HG03460 (cell line): ENCODE data around the gene ALG14.
"Not testable (repeated sequence)": the region's sequence is repeated elsewhere in the genome, so short reads cannot be mapped to it uniquely, and the experiment has no call there.

Experiments
- ATAC-seq: cut with Tn5 transposase; IDR thresholded peaks from one replicate; pipeline ENCODE4 v1.9.1; 2021; ENCODE audit not compliant: unreplicated experiment

The ALG14 gene

DNA sequence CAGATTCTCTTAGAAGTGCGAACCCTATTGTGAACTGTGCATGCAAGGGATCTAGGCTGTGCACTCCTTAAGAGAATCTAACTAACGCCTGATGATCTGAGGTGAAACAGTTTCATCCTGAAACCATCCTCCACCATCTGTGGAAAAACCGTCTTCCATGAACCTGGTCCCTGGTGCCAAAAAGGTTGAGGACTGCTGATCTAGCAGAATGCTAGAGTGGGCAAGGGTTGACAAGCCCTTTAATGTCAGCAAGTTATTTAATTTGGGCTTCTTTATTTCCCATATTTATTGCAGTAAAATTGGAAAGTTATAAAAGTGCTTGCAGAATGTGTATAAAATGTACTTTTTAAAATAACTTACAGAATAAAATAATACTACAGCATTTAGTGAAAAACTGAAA is 26.4 kb downstream of the ALG14 start:
- no peak for ATAC-seq

DNA sequence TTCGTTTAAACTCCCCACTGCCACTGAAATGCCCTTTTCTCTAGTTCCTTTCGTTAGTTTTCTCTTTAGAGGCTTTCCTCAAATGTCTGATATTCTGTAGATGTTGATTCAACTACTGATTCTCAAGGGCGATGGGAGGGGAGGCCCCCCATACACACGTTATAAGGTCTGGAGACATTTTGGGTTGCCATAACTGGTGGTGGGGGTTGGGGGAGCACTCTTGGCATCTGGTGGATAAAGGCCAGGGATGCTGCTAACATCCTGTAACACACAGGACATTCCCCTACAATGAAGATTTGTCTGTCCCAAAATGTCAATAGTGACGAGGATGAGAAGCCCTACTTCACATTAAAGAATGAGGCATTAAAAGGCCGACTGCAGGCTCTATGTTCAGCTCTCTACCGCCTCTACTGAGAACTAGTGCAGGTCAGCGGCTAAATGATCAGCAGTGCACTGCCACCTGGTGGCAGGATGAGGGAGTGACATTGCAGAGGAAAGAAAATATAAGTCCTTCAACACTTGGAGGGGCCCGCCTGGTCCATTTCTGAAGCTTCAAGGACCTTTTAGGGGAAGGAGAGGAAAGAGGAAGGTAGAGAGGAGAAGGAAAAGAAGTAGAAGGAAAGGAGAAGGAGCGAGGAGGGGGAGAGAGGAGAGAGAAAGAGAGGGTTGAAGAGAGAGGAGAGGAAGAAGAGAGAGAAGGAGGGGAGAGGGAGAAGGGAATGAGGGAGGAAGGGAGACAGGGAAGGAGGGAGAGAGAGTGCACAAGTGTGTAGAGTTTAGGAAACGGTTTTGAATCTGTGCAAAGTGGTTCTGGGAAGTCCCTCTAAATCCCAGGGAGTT is 29.4 kb downstream of the ALG14 start:
- peak; percentile 92 for ATAC-seq

DNA sequence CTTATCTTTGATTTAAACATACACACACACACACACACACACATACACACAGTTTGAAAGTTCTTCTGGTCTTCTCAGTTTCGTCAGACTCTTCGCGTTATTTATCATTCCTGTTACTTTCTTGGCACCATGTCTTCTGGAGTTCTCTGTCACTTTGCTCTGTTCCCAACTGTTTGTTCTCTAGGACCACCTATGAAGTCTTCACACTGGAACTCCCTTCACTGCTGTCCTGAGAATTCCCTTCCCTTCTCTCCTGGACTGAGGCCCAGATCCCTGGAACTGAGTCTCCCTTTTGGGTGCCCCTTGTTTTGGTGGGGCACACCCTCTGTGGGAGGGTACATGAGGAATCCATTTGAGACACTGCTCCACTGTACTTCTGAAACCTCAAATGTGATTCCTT is 30.5 kb downstream of the ALG14 start:
- no peak for ATAC-seq

DNA sequence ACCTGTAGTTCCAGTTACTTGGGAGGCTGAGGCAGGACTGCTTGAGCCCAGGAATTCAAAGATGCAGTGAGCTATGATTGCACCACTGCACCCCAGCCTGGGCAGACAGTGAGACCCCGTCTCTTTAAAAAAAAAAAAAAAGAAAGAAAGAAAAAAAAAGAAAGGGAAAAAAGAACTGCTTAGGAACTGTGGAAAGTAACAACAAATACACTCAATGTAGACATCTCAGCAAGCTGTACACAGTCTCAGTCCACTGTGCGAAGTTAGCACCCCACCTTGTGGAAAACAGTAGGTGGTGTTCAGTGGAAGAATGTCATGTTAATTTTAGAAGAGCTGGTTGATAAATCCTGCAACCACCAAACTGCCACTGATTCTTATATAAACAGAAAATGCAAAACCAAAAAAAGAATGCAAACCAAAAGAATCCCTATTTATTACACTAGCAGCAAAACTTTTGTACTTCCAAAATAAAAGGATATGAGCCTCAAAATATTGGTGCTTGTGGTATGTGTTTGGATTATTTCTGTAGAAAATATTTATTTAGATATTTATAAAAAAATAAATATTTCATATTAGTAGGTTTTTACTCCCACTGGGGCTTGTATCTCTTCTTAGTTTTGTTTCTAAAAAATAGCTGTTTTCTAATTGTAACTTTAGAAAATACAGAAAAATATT is 31.1 kb downstream of the ALG14 start:
- peak; percentile 48 for ATAC-seq

DNA sequence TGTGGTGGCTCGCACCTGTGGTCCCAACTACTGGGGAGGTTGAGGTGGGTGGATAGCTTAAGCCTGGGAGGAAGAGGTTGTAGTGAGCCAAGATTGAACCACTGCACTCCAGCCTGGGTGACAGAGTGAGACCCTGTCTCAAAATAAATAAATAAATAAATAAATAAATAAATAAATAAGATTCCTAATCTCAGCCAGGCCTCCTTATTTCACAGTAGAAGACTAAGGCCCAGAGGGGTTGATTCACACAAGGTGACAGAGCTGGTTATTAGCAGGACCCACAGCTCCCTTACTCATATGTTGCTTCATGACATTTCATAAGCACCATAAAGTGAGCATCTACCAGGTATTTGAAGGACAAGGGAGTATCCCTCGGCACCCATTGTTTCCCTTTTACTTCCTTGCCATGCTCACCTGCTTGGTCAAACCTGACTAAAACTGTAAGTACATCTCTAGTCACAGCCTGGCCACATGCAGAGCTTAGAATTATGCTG is 32.7 kb downstream of the ALG14 start:
- ATAC-seq, result no peak

DNA sequence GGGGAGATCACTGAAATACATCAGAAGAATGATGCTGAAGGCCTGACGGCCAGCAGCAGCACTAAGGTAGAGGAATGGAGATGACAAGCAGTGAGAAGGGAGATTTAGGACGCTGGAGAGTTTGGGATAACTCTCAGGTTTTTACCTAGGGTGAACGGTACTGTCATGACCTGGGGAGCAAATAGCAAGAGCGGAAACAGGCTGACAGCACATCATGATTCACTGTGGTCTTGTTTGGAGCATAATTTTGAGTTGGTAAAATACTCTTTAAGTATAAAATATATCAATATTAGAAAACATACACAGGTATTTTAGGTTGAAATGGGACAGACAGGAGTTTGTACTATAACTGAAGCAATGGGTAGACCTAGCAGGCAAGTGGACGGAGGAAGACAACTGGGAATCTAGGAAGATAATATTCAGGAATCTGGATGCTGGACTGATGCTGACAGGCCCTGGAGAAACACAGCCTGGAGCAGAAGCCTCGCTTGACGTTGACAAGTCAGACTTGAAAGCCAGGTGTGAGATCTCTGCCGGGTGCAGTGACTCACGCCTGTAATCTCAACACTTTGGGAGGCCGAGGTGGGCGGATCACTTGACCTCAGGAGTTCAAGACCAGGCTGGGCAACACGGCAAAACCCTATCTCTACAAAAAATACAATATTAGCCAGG is 33.3 kb downstream of the ALG14 start:
- ATAC-seq, result no peak

DNA sequence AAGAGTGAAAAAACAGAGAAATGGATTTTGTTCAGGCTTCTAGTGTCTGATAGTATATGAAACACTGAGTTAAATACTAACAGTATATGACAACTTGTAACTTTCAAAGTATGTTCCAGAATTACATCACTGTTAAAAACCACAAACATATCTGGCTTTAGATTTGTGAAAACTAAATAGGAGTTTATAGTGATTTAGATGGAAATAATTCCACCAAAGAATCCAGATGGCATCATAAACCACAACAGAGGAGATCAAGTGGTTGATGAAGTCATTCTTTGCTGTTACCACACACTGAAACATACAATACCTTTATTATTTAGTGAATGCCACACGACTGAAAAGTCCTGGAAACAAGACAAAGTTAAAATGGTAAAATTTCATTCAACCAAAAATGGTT is 37.2 kb downstream of the ALG14 start:
- no peak for ATAC-seq

DNA sequence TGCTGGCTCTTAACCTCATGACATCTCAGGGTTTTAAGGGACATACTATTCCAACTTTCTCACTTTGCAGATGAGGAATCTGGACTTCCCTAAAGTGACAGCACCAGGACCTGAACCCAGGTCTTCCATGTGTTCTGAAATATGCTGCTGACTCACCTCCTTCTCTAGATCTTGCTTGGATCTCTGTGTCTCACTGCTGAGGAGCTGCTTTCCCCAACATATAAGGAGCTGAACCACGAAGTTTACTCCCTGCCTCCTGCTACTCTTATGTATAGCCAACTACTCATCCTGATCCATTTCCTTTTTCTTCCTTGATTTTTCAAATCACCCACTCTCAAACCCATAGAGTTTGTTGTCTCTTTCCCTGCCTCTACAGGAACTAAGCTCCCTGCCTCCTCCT is 38.2 kb downstream of the ALG14 start:
- no peak for ATAC-seq

DNA sequence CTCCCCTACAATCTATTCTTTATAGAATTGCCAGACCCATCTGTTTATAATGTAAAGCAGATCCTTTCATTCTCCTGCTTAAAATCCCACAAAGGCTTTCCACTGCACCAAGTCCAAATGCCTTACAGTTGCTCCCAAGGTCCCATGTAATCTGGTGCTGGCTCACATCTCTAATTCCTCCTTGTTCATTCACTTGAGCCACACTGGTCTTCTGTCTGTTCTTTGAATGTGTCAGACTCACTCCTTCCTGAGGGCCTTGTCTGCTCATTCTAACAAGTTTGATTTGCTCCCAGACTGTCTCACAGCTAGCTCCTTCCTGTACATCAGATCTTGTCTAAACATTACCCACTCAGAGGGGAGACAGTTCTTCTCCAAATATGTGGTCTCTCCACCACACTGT is 38.9 kb downstream of the ALG14 start:
- ATAC-seq, result no peak

DNA sequence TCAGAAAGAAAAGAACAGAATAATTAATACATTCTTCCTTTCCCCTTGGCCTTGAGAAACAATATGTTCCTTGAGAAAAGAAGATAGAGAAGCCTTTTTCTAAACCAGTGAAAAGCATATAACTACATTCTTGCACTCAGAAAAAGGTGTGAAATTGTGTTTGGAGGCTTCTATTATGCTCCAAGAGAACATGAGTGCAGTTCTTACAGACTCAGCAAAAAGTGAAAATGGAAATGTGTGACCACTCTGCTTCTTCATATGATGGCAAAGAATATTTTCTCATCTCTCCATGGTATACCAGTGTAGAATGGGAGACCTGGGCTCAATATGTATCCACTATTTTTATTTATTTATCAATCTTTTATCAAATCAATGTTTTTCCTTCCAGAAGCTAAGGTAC is 43.2 kb downstream of the ALG14 start:
- ATAC-seq, result no peak

DNA sequence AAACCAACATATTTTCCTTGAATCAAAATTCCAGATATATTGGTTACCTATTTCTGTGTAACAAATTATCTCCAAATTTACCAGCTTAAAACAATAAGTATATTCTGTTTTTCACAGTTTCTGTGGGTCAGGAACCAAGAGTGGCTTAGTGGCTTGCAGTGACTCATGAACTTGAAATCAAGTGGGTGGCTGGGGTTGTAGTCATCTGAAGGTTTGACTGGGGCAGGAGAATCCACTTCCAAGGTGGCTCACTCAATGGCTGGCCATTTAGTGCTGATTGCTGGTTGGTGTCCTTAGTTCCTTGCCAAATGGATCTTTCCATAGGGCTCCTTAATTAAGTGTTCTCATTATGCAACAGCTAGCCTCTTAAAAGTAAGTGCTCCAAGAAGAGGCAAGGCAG is 43.8 kb downstream of the ALG14 start:
- no peak for ATAC-seq

DNA sequence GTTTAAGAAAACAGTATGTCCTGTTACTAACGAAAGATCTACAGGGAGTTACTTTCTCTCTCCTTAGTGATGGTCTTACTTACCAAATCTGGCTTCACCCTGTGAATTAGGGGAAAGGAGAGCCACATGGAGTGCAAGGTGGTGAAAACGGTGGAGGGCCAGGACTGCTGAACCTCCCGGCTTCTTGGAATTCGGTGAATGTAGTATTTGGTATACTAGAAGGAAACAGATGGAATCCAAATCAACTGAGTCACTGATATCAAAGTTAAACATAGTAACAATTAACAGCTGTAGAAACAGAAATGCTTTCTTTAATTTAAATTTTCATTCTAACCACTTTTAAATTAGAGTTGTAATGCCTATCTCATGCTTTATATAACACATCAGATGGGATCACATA is 45.7 kb downstream of the ALG14 start:
- ATAC-seq, result no peak

DNA sequence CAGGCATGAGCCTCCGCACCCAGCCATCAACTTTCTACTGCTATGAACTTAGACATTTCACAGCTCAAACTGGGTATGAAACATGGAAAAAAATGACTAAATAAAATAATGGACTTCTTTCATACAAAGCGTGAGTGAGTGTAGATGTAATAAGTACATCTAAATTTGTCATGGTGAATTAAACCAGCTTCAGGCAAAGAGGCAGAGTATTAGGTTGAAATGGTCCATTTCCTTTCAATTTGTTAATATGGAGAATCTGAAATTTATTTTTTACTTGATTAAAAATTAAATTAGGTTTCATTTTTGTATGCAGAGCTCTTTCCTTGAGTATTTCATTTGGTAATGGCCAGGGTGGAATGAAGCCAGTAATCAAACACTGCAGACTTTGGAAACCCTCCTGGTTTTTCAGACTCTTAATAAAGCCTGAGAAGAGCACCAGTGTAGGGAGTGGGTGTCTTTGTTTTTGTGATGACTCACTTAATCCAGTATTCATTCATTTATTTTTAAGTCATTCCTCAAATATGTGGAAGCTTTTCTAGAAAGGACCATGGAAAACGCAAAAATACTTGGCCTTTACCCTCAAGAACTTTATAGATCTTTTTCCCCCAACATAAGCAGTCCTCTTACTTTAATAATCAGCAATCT is 49.2 kb downstream of the ALG14 start:
- ATAC-seq, result no peak

DNA sequence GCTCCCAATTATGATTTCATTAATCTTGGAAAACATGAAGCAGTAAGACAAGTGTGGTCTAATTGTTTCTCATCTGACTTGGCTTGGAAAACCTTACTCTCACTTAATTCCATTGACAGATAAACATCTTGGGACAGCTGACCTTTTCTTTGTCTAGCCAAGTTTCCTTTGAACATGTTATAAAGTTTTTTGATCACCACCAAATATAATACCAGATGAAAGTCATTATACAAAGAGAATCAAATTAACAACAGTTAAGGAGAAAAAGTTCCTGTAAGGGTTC is 50.2 kb downstream of the ALG14 start:
- no peak for ATAC-seq

DNA sequence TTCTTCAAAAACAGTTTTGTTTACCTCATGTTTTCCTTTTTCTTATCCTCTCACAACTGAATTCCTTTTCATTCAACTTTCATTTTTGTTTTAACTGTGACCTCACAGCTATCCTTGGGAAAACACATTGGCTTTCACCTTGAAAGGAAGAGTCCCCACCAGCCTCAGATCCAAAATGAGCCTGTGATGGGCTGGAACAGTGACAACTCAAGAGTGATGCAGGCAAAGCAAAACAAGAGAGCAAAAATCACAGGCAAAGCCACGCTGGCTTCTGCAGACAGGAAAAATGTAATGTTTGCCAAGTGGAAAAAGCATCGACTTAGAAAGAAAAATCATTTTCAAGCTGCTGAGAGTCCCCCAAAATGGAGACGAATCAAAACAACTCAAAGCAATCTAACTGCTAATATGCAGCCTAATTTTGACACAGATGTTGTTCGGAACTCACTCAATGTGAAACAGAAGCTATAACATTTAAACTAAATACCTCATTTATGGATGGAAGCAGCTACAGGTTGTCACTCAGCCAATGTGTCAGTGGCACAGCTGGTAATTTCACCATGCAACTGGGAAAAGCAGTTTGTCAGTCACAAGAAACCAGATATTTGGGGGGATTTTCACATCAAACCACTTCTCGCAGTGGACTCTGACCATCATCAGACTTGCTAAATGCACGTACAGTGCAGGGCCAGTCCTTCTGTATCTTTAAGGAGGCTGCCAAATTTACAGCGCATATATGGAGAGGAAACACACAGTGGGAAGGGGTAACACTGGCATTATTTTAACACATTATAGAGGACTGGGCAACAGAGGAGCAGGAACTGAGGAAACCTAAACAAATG is 50.7 kb downstream of the ALG14 start:
- no peak for ATAC-seq

DNA sequence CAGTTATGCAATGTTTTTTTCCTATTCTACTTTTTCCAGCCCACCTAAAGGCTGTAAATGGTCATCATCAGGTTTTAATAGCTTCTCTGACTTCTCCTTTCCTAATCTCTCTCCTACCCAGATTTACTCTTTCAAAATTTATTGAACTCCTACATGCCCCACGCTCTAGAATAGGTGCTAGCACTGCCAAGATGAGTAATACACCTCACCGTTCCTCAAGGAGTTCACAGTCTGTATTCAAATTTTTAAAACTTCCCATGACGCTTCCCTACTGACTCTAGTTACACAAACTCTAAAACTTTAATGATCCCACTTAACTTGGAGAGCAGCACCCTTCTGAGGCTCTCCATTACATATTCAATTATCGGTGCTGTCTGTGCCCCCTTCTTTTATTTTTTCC is 51.6 kb downstream of the ALG14 start:
- ATAC-seq, result no peak

DNA sequence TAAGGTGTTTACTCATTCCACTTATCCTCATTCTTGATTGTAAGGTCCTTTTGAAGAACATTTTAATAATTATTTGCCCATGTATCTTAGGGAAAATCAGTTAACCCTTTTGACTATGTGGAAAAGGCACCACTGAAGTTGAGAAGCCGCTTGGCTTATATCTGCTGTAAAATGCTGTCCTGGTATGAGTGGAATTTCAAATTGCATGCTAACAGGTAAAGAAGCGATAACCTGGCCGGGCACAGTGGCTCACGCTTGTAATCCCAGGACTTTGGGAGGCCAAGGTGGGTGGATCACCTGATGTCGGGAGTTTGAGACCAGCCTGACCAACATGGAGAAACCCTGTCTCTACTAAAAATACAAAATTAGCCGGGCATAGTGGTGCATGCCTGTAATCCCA is 53.3 kb downstream of the ALG14 start:
- ATAC-seq, result not testable (repeated sequence)

DNA sequence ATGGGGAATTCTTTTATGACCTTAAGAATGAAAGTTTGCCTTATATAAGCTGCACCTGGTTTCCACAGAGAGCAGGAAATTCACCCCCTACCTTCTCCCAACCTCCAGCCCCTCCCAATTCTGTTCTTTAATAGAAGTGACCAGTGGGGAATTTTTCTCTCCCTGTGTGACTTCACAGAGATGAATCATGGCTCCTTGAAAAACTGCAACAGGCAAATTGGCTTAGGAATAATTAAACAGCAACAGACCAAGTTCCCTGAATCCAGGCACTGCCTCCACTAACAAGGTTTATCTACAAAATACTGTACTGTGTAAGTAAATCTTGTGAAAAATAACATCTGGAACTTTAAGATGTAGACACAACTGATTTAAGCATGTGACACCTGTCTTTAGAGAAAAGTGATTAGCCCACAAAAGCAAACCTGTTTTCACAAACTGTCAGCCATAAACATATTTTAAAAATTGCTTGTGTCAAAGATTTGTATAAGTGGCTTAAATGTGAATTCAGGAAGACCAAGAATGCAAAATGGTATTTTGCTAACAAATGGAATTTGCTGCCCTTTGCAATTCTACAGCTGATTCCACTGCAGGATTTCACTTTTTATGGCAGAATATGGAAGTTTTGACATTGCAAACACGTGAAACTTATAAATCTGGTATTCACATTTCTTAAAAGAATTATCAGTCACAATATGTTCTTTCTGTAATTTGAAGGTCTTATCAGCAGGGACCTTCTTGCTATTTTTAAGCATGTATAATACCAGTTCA is 54.0 kb downstream of the ALG14 start:
- no peak for ATAC-seq

DNA sequence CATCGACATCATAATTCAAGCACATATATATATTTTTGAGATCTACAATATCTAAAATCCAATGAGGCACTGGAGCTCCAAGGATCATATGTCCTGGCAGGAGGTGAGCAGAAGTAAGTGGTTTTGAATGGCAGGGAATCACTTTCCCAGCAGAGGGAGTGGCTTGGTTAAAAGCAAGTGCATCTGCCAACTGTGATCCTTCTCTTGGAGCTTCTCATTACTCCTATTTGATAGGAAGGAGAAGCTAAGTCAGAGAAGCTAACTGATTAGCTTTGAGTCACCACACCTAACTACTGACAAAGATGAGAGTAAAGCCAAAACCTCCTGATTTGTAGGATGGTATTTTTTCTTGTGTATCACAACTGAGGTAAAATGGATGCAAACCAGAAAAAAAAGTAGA is 55.0 kb downstream of the ALG14 start:
- no peak for ATAC-seq

DNA sequence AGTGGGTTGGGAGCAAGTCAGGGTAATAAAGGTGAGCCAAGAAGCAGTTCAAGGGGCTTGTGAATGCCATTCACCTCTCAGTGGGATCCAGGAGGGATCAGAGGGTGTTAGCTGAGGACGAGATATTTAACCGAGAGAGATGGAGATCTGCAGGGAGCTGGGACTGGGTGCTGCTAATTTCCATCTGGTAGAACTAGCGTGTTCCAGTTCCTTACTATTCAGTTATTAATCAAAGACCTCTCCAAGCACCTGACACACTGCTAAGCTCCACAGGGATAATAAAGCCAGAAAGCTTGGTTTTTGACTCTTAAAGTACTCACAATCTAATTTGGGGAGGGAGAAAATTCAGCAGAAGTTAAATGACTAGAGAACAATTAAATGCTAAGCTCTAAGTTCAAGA is 57.7 kb downstream of the ALG14 start:
- no peak for ATAC-seq
